ENCODE data around the gene ZNF471. TPM values are rescaled to one million over a fixed set of nuclear protein-coding genes. Genes with fewer than 3 reads are reported as not detected.

ZNF471 gene
- total and polyA plus RNA-seq, 2 experiments from 2014 or later = 1.7 to 2.1 TPM

DNA sequence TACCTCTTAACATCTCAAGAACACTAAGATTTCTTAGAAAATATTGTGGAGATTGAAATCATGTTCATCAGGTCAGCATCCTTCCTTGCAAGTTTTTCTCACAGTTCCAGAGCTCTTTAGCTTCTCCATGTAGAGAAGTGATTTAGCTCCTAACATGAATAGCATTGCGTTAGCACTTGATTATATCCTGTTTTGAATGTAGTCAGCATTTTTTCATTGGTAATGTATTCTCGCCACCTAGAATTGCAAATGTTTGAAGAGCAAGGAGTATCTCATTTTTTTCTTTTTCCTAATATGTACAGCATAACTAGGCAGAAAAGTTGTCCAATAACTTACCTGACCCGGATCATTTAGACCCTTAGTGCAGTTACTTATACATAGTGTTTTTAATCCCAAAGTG lies 66.3 kb downstream of the ZNF471 start:
- no peaks in the 10 kb centered on the region for H3K4me1 ChIP-seq (ENCODE audit: insufficient read depth)
- H4K20me1 ChIP-seq (ENCODE audit: insufficient read depth, poor library complexity, severe bottlenecking) = no peaks in the 10 kb centered on the region
- no peak overlapping the region for H2AFZ ChIP-seq
- H3K79me2 ChIP-seq = no peaks in the 10 kb centered on the region
- 98% methylated on average over 3 of the region's 3 CpGs for WGBS (ENCODE audit: low lambda C conversion rate, missing lambda C conversion rate)
- TF ChIP-seq EZH2phosphoT487 (IDR thresholded peaks at IDR 0.05; ENCODE audit: low read depth, severe bottlenecking, unreplicated experiment) (no peak), EZH2 (IDR thresholded peaks at IDR 0.05; ENCODE audit: borderline replicate concordance) (no peak)
- TF ChIP-seq, protein P1, sequence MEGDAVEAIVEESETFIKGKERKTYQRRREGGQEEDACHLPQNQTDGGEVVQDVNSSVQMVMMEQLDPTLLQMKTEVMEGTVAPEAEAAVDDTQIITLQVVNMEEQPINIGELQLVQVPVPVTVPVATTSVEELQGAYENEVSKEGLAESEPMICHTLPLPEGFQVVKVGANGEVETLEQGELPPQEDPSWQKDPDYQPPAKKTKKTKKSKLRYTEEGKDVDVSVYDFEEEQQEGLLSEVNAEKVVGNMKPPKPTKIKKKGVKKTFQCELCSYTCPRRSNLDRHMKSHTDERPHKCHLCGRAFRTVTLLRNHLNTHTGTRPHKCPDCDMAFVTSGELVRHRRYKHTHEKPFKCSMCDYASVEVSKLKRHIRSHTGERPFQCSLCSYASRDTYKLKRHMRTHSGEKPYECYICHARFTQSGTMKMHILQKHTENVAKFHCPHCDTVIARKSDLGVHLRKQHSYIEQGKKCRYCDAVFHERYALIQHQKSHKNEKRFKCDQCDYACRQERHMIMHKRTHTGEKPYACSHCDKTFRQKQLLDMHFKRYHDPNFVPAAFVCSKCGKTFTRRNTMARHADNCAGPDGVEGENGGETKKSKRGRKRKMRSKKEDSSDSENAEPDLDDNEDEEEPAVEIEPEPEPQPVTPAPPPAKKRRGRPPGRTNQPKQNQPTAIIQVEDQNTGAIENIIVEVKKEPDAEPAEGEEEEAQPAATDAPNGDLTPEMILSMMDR (IDR thresholded peaks at IDR 0.05; ENCODE audit: poor library complexity) = no peak
- peaks cover 21% of the 10 kb centered on the region for H3K36me3 ChIP-seq (replicated peaks; ENCODE audit: insufficient read depth, low read depth)
- H3K27ac ChIP-seq = no peak overlapping the region
- DNase-seq (ENCODE audit: low spot score) = no peak
- no peaks in the 10 kb centered on the region for H3K9me2 ChIP-seq (replicated peaks; ENCODE audit: insufficient read depth)
- H3K9me3 ChIP-seq (ENCODE audit: low read depth) = peaks cover 90% of the 10 kb centered on the region
- H3K4me3 ChIP-seq = no peak overlapping the region
- H3K4me2 ChIP-seq = no peak overlapping the region
- H3K27me3 ChIP-seq = no peaks in the 10 kb centered on the region

DNA sequence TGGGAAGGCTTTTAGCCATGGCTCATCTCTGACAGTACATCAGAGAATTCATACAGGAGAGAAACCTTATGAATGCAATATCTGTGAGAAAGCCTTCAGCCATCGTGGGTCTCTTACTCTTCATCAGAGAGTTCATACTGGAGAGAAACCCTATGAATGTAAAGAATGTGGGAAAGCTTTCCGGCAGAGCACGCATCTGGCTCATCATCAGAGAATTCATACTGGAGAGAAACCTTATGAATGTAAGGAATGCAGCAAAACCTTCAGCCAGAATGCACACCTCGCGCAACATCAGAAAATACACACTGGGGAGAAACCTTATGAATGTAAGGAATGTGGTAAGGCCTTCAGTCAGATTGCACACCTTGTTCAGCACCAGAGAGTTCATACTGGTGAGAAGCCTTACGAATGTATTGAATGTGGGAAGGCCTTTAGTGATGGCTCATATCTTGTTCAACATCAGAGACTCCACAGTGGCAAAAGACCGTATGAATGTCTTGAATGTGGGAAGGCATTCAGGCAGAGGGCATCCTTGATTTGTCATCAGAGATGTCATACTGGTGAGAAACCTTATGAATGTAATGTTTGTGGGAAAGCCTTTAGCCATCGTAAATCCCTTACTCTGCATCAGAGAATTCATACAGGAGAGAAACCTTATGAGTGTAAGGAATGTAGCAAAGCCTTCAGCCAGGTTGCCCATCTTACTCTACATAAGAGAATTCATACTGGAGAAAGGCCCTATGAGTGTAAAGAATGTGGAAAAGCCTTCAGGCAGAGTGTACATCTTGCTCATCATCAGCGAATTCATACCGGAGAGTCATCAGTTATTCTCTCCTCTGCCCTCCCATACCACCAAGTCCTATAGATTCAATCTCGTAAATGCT lies 70.3 kb downstream of the ZNF471 start:
- 97% methylated on average over 11 of the region's 11 CpGs for whole genome bisulfite sequencing (ENCODE audit: low lambda C conversion rate, missing lambda C conversion rate)
- TF ChIP-seq, protein P1 (IDR thresholded peaks at IDR 0.05; ENCODE audit: poor library complexity) = no peak
- TF ChIP-seq EZH2phosphoT487 (IDR thresholded peaks at IDR 0.05; ENCODE audit: low read depth, severe bottlenecking, unreplicated experiment) (no peak), EZH2 (IDR thresholded peaks at IDR 0.05; ENCODE audit: borderline replicate concordance) (no peak)
- Histone ChIP-seq H3K9me2 (replicated peaks; ENCODE audit: insufficient read depth) (no peaks in the 10 kb centered on the region), H4K20me1 (ENCODE audit: insufficient read depth, poor library complexity, severe bottlenecking) (no peaks in the 10 kb centered on the region), H3K9me3 (ENCODE audit: low read depth) (peaks cover 94% of the 10 kb centered on the region), H3K4me1 (ENCODE audit: insufficient read depth) (no peaks in the 10 kb centered on the region), H3K27me3 (no peaks in the 10 kb centered on the region), H3K27ac (no peak overlapping the region), H3K4me2 (no peak overlapping the region), H3K79me2 (no peaks in the 10 kb centered on the region), H3K36me3 (replicated peaks; ENCODE audit: insufficient read depth, low read depth) (peaks cover 18% of the 10 kb centered on the region), H2AFZ (no peak overlapping the region), H3K4me3 (no peak overlapping the region)
- DNase-seq (ENCODE audit: low spot score) = no peak

Other genes starting within 250 kb of the ZNF471 start
- not detected in 2 replicates for gene EDDM13, start 235.1 kb upstream of the ZNF471 start, total RNA-seq
- 1.3 TPM in 1 of 2 replicates, not detected in the other for gene EDDM13, start 235.1 kb upstream of the ZNF471 start, polyA plus RNA-seq
- 7.0 and 10.6 TPM in 2 replicates for gene ZSCAN5A, start 193.0 kb upstream of the ZNF471 start, total RNA-seq
- gene ZSCAN5A, start 193.0 kb upstream of the ZNF471 start, polyA plus RNA-seq = 4.9 and 7.3 TPM in 2 replicates
- gene ZNF582, start 114.3 kb upstream of the ZNF471 start, total RNA-seq = 3.2 and 3.9 TPM in 2 replicates
- gene ZNF582, start 114.3 kb upstream of the ZNF471 start, polyA plus RNA-seq = 4.5 and 5.6 TPM in 2 replicates
- gene ZNF583, start 103.5 kb upstream of the ZNF471 start, total RNA-seq = 9.7 and 11.8 TPM in 2 replicates
- gene ZNF583, start 103.5 kb upstream of the ZNF471 start, polyA plus RNA-seq = 4.8 and 7.4 TPM in 2 replicates
- 3.4 and 4.4 TPM in 2 replicates for gene ZNF667, start 30.5 kb upstream of the ZNF471 start, total RNA-seq
- 2.4 and 2.7 TPM in 2 replicates for gene ZNF667, start 30.5 kb upstream of the ZNF471 start, polyA plus RNA-seq
- 4.7 and 5.7 TPM in 2 replicates for gene ZFP28, start 31.1 kb downstream of the ZNF471 start, total RNA-seq
- gene ZFP28, start 31.1 kb downstream of the ZNF471 start, polyA plus RNA-seq = 3.5 and 4.1 TPM in 2 replicates
- gene ZNF470, start 59.6 kb downstream of the ZNF471 start, total RNA-seq = 2.5 and 4.9 TPM in 2 replicates
- gene ZNF470, start 59.6 kb downstream of the ZNF471 start, polyA plus RNA-seq = 1.7 and 1.8 TPM in 2 replicates
- gene ZNF71, start 87.4 kb downstream of the ZNF471 start, total RNA-seq = 5.2 and 9.5 TPM in 2 replicates
- 5.8 and 9.2 TPM in 2 replicates for gene ZNF71, start 87.4 kb downstream of the ZNF471 start, polyA plus RNA-seq
- gene SMIM17, start 135.3 kb downstream of the ZNF471 start, total RNA-seq = not detected in 2 replicates
- 0.45 and 0.47 TPM in 2 replicates for gene SMIM17, start 135.3 kb downstream of the ZNF471 start, polyA plus RNA-seq
- gene ZNF835, start 163.9 kb downstream of the ZNF471 start, total RNA-seq = not detected in 2 replicates
- not detected in 2 replicates for gene ZNF835, start 163.9 kb downstream of the ZNF471 start, polyA plus RNA-seq